Ovary (tissue), 3 donors: ENCODE data around the gene CLEC4A.
"Not testable (repeated sequence)": the region's sequence is repeated elsewhere in the genome, so short reads cannot be mapped to it uniquely, and the experiment has no call there.

Source experiments
- CTCF ChIP-seq, 3 donors: fragments of 450-650 bp in 2 of 3; fragments of 200-600 bp in 1 of 3; IDR thresholded peaks; one replicate each; pipeline versions ENCODE4 v1.5.1 to v1.8.0; 2016 to 2022; ENCODE audit warnings: antibody characterized with exemption in 3 of 3, mild to moderate bottlenecking in 1 of 3
- EP300 ChIP-seq: sonication (generic); formaldehyde crosslinking; IDR thresholded peaks from one replicate; pipeline ENCODE4 v1.6.1; 2017; ENCODE audit warnings: antibody characterized with exemption
- POLR2A ChIP-seq: fragments of 450-650 bp; IDR thresholded peaks from one replicate; pipeline ENCODE4 v1.6.1; 2017; ENCODE audit warnings: antibody characterized with exemption, mild to moderate bottlenecking, moderate library complexity
- donor health status: DM: no; HTN: no; CAD: no.

DNA sequence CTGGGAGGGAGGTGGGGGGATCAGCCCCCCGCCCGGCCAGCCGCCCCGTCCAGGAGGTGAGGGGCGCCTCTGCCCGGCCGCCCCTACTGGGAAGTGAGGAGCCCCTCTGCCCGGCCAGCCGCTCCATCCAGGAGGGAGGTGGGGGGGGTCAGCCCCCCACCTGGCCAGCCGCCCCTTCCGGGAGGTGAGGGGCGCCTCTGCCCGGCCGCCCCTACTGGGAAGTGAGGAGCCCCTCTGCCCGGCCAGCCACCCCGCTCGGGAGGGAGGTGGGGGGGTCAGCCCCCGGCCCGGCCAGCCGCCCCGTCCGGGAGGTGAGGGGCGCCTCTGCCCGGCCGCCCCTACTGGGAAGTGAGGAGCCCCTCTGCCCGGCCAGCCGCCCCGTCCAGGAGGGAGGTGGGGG is 60.8 kb downstream of the CLEC4A start:
- not testable (repeated sequence) for TF ChIP-seq CTCF (IDR thresholded peaks at IDR 0.05); EP300; POLR2A
